ENCODE measurements around the gene DMP1.
"Not testable (repeated sequence)": the region's sequence is repeated elsewhere in the genome, so short reads cannot be mapped to it uniquely, and the experiment has no call there.

The DMP1 gene

DNA sequence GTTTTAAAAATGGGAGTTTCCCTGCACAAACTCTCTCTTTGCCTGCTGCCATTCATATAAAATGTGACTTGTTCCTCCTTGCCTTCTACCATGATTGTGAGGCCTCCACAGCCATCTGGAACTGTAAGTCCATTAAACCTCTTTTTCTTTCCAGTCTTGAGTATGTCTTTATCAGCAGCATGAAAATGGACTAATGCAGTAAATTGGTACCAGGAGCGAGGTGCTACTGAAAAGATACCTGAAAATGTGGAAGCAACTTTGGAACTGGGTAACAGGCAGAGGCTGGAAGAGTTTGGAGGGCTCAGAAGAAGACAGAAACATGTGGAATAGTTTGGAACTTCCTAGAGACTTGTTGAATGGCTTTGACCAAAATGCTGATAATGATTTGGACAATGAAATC, 40.9 kb downstream of the DMP1 start:
- H3K4me1 ChIP-seq (ENCODE audit: control insufficient read depth, insufficient read depth, low read length); H3K9ac ChIP-seq (ENCODE audit: low read depth, low read length); H3K4me3 ChIP-seq (ENCODE audit: low read depth, low read length); H3K36me3 ChIP-seq (ENCODE audit: control insufficient read depth, insufficient read depth, low read length); H3K27me3 ChIP-seq (ENCODE audit: control insufficient read depth, insufficient read depth, low read length): not testable (repeated sequence)
- H3K9me3 ChIP-seq (ENCODE audit: control insufficient read depth, insufficient read depth, low read length), result peaks cover 25% of the 10 kb centered on the region

DNA sequence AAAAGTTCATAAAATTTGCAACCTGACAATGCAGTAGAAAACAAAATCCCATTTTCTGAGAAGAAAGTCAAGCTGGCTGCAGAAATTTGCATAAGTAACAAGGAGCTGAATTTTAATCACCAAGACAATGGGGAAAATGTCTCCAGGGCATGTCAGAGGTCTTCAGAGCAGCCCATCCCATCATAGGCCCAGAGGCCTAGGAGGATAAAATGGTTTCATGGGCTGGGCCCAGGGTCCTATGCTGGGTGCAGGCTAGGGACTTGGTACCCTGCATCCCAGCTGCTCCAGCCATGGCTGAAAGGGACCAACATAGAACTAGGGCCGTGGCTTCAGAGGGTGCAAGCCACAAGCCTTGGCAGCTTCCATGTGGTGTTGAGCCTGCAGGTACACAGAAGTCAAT, 42.0 kb downstream of the DMP1 start:
- not testable (repeated sequence) for H3K9ac ChIP-seq (ENCODE audit: low read depth, low read length); H3K4me1 ChIP-seq (ENCODE audit: control insufficient read depth, insufficient read depth, low read length); H3K36me3 ChIP-seq (ENCODE audit: control insufficient read depth, insufficient read depth, low read length); H3K4me3 ChIP-seq (ENCODE audit: low read depth, low read length); H3K27me3 ChIP-seq (ENCODE audit: control insufficient read depth, insufficient read depth, low read length)
- H3K9me3 ChIP-seq (ENCODE audit: control insufficient read depth, insufficient read depth, low read length), result peaks cover 25% of the 10 kb centered on the region

DNA sequence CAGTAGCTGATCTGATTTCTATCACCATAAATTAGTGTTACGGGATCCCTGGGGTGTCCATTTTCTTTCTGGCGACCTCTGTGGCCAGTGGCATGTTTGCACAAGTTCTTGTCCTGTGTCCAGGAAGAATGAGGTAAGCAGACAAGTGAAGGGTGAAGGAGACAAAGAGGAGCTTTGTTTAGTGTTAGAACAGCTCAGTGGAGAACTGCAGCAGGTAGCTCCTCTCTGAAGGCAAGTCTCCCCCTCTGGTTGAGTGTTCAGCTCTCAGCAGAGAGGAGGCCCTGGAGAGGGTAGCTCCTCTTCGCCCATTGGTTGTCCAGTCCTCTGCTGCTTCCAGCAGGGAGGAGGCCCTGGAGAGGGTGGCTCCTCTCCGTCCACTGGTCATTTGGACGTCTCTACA, 47.2 kb downstream of the DMP1 start:
- H3K9ac ChIP-seq (ENCODE audit: low read depth, low read length), result no peak overlapping the region

DNA sequence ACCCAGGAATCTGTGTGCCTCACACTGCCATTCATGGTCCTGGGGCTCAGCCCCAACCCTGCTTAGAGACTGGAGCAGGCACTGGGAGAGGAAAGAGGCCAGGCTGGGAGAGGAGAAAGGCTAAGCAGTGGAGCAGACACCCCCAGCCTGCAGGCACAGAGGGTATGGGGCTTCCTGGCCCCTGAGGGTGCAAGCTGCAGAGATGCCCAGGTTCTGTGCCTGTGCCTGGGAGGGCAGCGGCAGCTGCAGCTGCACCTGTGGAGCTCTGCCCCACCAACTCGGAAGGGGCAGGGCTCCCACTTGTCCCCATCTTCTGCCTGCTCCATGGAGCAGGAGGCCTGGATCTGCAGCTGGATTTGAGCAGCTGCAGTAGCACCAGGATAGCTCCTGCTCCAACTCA, 47.9 kb downstream of the DMP1 start:
- Histone ChIP-seq H3K36me3 (ENCODE audit: control insufficient read depth, insufficient read depth, low read length) (no peaks in the 10 kb centered on the region), H3K4me3 (ENCODE audit: low read depth, low read length) (no peak overlapping the region), H3K9me3 (ENCODE audit: control insufficient read depth, insufficient read depth, low read length) (peaks cover 18% of the 10 kb centered on the region), H3K27me3 (ENCODE audit: control insufficient read depth, insufficient read depth, low read length) (no peaks in the 10 kb centered on the region), H3K4me1 (ENCODE audit: control insufficient read depth, insufficient read depth, low read length) (no peaks in the 10 kb centered on the region), H3K9ac (ENCODE audit: low read depth, low read length) (no peak overlapping the region)

More for the DNA sequence above, 47.2 kb downstream of the DMP1 start:
- H3K9me3 ChIP-seq (ENCODE audit: control insufficient read depth, insufficient read depth, low read length), result peaks cover 23% of the 10 kb centered on the region
- H3K36me3 ChIP-seq (ENCODE audit: control insufficient read depth, insufficient read depth, low read length), result no peaks in the 10 kb centered on the region
- H3K27me3 ChIP-seq (ENCODE audit: control insufficient read depth, insufficient read depth, low read length), result no peaks in the 10 kb centered on the region
- no peaks in the 10 kb centered on the region for H3K4me1 ChIP-seq (ENCODE audit: control insufficient read depth, insufficient read depth, low read length)
- H3K4me3 ChIP-seq (ENCODE audit: low read depth, low read length), result no peak overlapping the region

DNA sequence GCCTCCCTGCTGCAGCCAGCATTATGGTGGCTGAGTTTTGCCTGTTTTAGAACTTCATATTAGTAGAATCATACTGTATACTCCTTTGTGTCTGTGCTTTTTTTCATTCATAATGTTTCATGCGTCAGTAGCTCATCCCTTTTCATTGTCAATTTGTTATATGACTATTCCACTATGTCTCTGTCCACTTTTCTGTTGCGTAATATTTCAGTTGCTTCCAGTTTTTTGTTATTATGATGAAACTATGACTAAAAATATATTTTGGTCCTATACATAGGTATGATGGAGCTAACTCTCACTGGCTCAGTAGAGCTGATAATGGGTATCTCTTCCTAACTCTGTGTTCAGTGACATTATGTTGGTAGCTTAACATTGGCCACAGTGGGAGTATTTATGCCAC, 48.3 kb downstream of the DMP1 start:
- Histone ChIP-seq H3K4me3 (ENCODE audit: low read depth, low read length) (no peak overlapping the region), H3K4me1 (ENCODE audit: control insufficient read depth, insufficient read depth, low read length) (no peaks in the 10 kb centered on the region), H3K9me3 (ENCODE audit: control insufficient read depth, insufficient read depth, low read length) (peaks cover 15% of the 10 kb centered on the region), H3K36me3 (ENCODE audit: control insufficient read depth, insufficient read depth, low read length) (no peaks in the 10 kb centered on the region), H3K9ac (ENCODE audit: low read depth, low read length) (no peak overlapping the region), H3K27me3 (ENCODE audit: control insufficient read depth, insufficient read depth, low read length) (no peaks in the 10 kb centered on the region)

DNA sequence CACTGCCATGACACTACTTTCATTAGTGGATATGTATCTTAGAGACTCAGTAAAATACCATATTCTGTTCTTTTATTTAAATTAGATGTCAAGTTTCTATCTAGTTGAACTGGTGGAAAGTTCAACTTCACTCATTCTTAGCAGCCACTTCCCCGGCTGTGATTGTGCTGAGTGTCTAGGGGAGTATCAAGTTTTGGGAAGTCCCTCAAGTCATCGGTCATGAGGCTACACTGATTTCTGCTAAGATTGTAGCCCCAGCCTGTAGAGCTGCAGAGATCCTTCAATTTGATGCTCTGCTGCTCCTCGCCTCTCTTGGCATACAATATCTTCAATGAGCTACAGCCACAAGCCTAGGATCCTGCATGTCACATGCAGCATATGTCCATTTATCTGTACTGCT, 53.9 kb downstream of the DMP1 start:
- H3K9me3 ChIP-seq (ENCODE audit: control insufficient read depth, insufficient read depth, low read length), result no peaks in the 10 kb centered on the region
- no peaks in the 10 kb centered on the region for H3K36me3 ChIP-seq (ENCODE audit: control insufficient read depth, insufficient read depth, low read length)
- no peak overlapping the region for H3K4me3 ChIP-seq (ENCODE audit: low read depth, low read length)
- H3K27me3 ChIP-seq (ENCODE audit: control insufficient read depth, insufficient read depth, low read length), result no peaks in the 10 kb centered on the region
- H3K4me1 ChIP-seq (ENCODE audit: control insufficient read depth, insufficient read depth, low read length), result no peaks in the 10 kb centered on the region
- no peak overlapping the region for H3K9ac ChIP-seq (ENCODE audit: low read depth, low read length)

DNA sequence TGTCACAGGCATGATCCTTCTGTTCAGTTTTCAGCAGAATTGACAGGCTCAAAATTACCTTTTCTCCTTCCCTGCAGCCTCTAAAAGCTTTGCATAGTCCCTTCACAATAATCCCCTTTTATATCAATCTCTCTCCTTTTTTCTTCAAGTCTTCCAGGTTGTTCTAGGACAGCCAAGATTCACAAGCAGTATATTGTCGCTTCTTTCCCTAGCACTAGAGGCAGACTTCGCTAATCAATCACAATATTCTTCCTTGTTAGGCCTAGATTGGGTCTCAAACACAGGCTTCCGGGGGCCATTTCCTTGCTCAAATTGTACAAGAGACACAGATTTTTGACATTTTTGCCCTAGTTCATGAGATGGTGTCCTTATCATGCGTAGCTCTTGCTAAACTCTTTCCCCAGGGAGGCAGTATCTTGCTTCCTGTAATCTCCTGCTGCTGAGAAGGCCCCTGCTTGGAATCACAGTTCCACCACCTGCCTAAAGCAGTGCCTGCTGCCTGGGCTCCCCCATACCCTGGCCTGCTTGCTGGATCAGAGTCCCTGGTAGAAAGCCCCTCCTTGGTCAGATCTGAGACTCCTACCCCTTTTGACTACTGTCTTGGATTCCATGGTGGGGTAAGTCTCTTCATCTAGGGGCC, 57.3 kb downstream of the DMP1 start:
- Histone ChIP-seq H3K9ac (ENCODE audit: low read depth, low read length) (no peak overlapping the region), H3K36me3 (ENCODE audit: control insufficient read depth, insufficient read depth, low read length) (no peaks in the 10 kb centered on the region), H3K9me3 (ENCODE audit: control insufficient read depth, insufficient read depth, low read length) (no peaks in the 10 kb centered on the region)

More for the DNA sequence above, 57.3 kb downstream of the DMP1 start:
- Histone ChIP-seq H3K27me3 (ENCODE audit: control insufficient read depth, insufficient read depth, low read length) (no peaks in the 10 kb centered on the region), H3K4me1 (ENCODE audit: control insufficient read depth, insufficient read depth, low read length) (no peaks in the 10 kb centered on the region), H3K4me3 (ENCODE audit: low read depth, low read length) (no peak overlapping the region)

Measured in iPS-15b (cell line).